ENCODE measurements around the gene STX2. TPM values are rescaled to one million over a fixed set of nuclear protein-coding genes. Genes with fewer than 3 reads are reported as not detected.
"Not testable (repeated sequence)": the region's sequence is repeated elsewhere in the genome, so short reads cannot be mapped to it uniquely, and the experiment has no call there.

STX2 gene
- total and polyA plus RNA-seq, 10 of the 15 experiments (the other 5 are each of a cell fraction or from before 2014, with no cell fraction given), result 6.0 to 22.2 (median 10.0) TPM

DNA sequence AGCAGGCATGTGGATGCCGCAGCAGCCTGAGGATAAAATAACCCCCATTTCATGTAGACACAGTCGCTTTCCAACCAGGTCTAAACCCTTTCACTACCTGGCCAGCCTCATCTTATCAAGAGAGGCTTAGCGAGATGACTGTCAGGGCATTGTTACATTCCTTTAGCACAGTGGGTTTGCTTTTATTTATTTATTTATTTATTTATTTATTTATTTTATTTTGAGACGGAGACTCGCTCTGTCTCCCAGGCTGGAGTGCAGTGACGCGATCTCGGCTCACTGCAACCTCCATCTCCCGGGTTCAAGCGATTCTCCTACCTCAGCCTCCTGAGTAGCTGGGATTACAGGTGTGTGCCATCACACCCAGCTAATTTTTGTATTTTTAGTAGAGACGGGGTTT is 87.0 kb downstream of the STX2 start:
- in situ Hi-C loops (cut with MboI), result loop anchor here (5.0 kb wide), 1 partner anchor 705 kb away; no protein-coding TSS in a partner anchor
- BruUV-seq (replicated peaks); H3K9ac ChIP-seq (ENCODE audit: control insufficient read depth, insufficient read depth, low read length); H3K4me1 ChIP-seq (ENCODE audit: control insufficient read depth, insufficient read depth, low read length); FAIRE-seq; H4K20me1 ChIP-seq (ENCODE audit: control insufficient read depth, insufficient read depth); H3K27me3 ChIP-seq (replicated peaks in 1 of 2; ENCODE audit: control insufficient read depth in 2 of 2, insufficient read depth in 2 of 2, low read length in 1 of 2); H3K9me3 ChIP-seq (replicated peaks; ENCODE audit: control insufficient read depth, insufficient read depth, low read length); H3K79me2 ChIP-seq (ENCODE audit: control insufficient read depth, insufficient read depth, low read length); H3K27ac ChIP-seq (ENCODE audit: control insufficient read depth, insufficient read depth); SMC1A ChIA-PET (ENCODE audit: uncharacterized antibody, unreplicated experiment); H3K36me3 ChIP-seq (ENCODE audit: control insufficient read depth in 2 of 2, insufficient read depth in 2 of 2, low read length in 1 of 2); H3K4me3 ChIP-seq; H3K4me2 ChIP-seq (ENCODE audit: control insufficient read depth, insufficient read depth); POLR2A ChIA-PET; H2AFZ ChIP-seq (ENCODE audit: control insufficient read depth, low read depth, low read length); DNase-seq (ENCODE audit: low read depth, low spot score); ATAC-seq; intact Hi-C loops (cut with micrococcal nuclease; ENCODE audit: unreplicated experiment): not testable (repeated sequence)
- ChIA-PET RAD21 (ENCODE audit: unreplicated experiment) (interaction anchor here (0.7 kb wide), 1 partner anchor 9 kb away, joined by 3 read pairs; no protein-coding TSS in a partner anchor), CTCF (interaction anchor here (0.8 to 1.4 kb wide), 3 partner anchors 21 to 703 kb away, joined by 3 to 5 read pairs (median 3); no protein-coding TSS in a partner anchor)
- WGBS (ENCODE audit: insufficient coverage, insufficient replicate concordance, low lambda C conversion rate, missing lambda C conversion rate), result 67% methylated on average over 11 of the region's 11 CpGs

- ATAC-seq (no peak), DNase-seq (ENCODE audit: low read depth, low spot score) (no peak), FAIRE-seq (no peak)
- intact Hi-C loops (cut with micrococcal nuclease; ENCODE audit: unreplicated experiment) (loop anchor here (1.0 to 10.0 kb wide), 4 partner anchors 174 to 701 kb away; no protein-coding TSS in a partner anchor), in situ Hi-C loops (cut with MboI) (no loop called here)
- Histone ChIP-seq H4K20me1 (ENCODE audit: control insufficient read depth, insufficient read depth) (no peaks in the 10 kb centered on the region), H3K4me3 (no peak overlapping the region), H3K4me1 (ENCODE audit: control insufficient read depth, insufficient read depth, low read length) (no peaks in the 10 kb centered on the region; the same call in 1 of the 2 replicates), H3K9ac (ENCODE audit: control insufficient read depth, insufficient read depth, low read length) (no peak overlapping the region), H2AFZ (ENCODE audit: control insufficient read depth, low read depth, low read length) (no peak overlapping the region), H3K27me3 (replicated peaks in 1 of 2; ENCODE audit: control insufficient read depth in 2 of 2, insufficient read depth in 2 of 2, low read length in 1 of 2) (no peaks in the 10 kb centered on the region), H3K79me2 (ENCODE audit: control insufficient read depth, insufficient read depth, low read length) (no peaks in the 10 kb centered on the region), H3K9me3 (replicated peaks; ENCODE audit: control insufficient read depth, insufficient read depth, low read length) (no peaks in the 10 kb centered on the region), H3K4me2 (ENCODE audit: control insufficient read depth, insufficient read depth) (no peak overlapping the region), H3K36me3 (ENCODE audit: control insufficient read depth in 2 of 2, insufficient read depth in 2 of 2, low read length in 1 of 2) (no peaks in the 10 kb centered on the region), H3K27ac (ENCODE audit: control insufficient read depth, insufficient read depth) (no peak overlapping the region)
- BruUV-seq (replicated peaks), result no TSS peak
- 42% methylated on average over 10 of the region's 10 CpGs for WGBS (ENCODE audit: insufficient coverage, insufficient replicate concordance, low lambda C conversion rate, missing lambda C conversion rate)
- CTCF ChIA-PET, result interaction anchor here (0.7 to 1.9 kb wide), 15 partner anchors 8 to 723 kb away, joined by 3 to 14 read pairs (median 3); no protein-coding TSS in a partner anchor
- POLR2A ChIA-PET, result no interaction called here
- SMC1A ChIA-PET (ENCODE audit: uncharacterized antibody, unreplicated experiment), result interaction anchor here (0.7 to 1.7 kb wide), 8 partner anchors 20 to 699 kb away, joined by 3 to 6 read pairs (median 3); no protein-coding TSS in a partner anchor
- RAD21 ChIA-PET (ENCODE audit: unreplicated experiment), result interaction anchor here (1.0 to 1.5 kb wide), 3 partner anchors 35 to 722 kb away, joined by 3 to 5 read pairs (median 3); no protein-coding TSS in a partner anchor
- TF ChIP-seq CBFB (IDR thresholded peaks at IDR 0.05; ENCODE audit: low read depth), result no peak
- TF ChIP-seq HSF1 (IDR thresholded peaks at IDR 0.05; ENCODE audit: low read depth, low read length), result no peak
- no peak for TF ChIP-seq TCF3 (IDR thresholded peaks at IDR 0.05; ENCODE audit: borderline replicate concordance, insufficient read depth, low read depth, low read length)
- TF ChIP-seq YY1 (IDR thresholded peaks at IDR 0.05; ENCODE audit: low read depth, low read length), result no peak
- TF ChIP-seq, protein P1, sequence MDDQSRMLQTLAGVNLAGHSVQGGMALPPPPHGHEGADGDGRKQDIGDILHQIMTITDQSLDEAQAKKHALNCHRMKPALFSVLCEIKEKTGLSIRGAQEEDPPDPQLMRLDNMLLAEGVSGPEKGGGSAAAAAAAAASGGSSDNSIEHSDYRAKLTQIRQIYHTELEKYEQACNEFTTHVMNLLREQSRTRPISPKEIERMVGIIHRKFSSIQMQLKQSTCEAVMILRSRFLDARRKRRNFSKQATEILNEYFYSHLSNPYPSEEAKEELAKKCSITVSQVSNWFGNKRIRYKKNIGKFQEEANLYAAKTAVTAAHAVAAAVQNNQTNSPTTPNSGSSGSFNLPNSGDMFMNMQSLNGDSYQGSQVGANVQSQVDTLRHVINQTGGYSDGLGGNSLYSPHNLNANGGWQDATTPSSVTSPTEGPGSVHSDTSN (IDR thresholded peaks at IDR 0.05; ENCODE audit: insufficient replicate concordance, low read depth, low read length), result no peak
- TF ChIP-seq BCL11A (IDR thresholded peaks at IDR 0.05; ENCODE audit: low read depth, low read length), result no peak
- TF ChIP-seq MXI1 (IDR thresholded peaks at IDR 0.05; ENCODE audit: low read depth, low read length), result no peak
- TF ChIP-seq POLR2AphosphoS2 (IDR thresholded peaks at IDR 0.05; ENCODE audit: low read depth, low read length), result no peak
- TF ChIP-seq ZNF274 (IDR thresholded peaks at IDR 0.05; ENCODE audit: insufficient read depth, insufficient read length), result no peak
- no peak for TF ChIP-seq RAD21 (IDR thresholded peaks at IDR 0.05; ENCODE audit: insufficient read depth, low read depth, low read length)
- no peak for TF ChIP-seq EZH2 (IDR thresholded peaks at IDR 0.05; ENCODE audit: borderline replicate concordance, control insufficient read depth, low read depth, low read length)
- no peak for TF ChIP-seq RBBP5 (conservative IDR thresholded peaks at IDR 0.05)
Measured at GRCh38 chr12:130748786-130749185, 90.3 kb downstream of the STX2 start.

Measured in GM12878 (cell line).